Pons (tissue), 1 donor: Measurements from ENCODE around the gene TSHZ3.

Experiments used
- DNase-seq: peaks from one replicate; pipeline ENCODE4 v3.0.0-alpha.2; 2016; ENCODE audit warnings: low spot score

TSHZ3 gene

GRCh38 chr19:31334849-31335624 is 14.2 kb downstream of the TSHZ3 start:
- no peak for DNase-seq

- DNase-seq: no peak
Observed at GRCh38 chr19:31334101-31334848, 15.0 kb downstream of the TSHZ3 start.

GRCh38 chr19:31332096-31332495 is 17.1 kb downstream of the TSHZ3 start:
- no peak for DNase-seq

GRCh38 chr19:31331536-31331935 is 17.7 kb downstream of the TSHZ3 start:
- DNase-seq: no peak

- DNase-seq: no peak
Observed at GRCh38 chr19:31330761-31331160, 18.5 kb downstream of the TSHZ3 start.

GRCh38 chr19:31330237-31330636 is 19.0 kb downstream of the TSHZ3 start:
- DNase-seq: no peak

- no peak for DNase-seq
Observed at GRCh38 chr19:31329819-31330218, 19.4 kb downstream of the TSHZ3 start.

- no peak for DNase-seq
Observed at GRCh38 chr19:31328238-31328637, 21.0 kb downstream of the TSHZ3 start.

GRCh38 chr19:31326329-31327028 is 22.8 kb downstream of the TSHZ3 start:
- no peak for DNase-seq

GRCh38 chr19:31325342-31325741 is 23.9 kb downstream of the TSHZ3 start:
- DNase-seq: no peak

GRCh38 chr19:31319465-31319864 is 29.8 kb downstream of the TSHZ3 start:
- no peak for DNase-seq

GRCh38 chr19:31318790-31319425 is 30.3 kb downstream of the TSHZ3 start:
- DNase-seq: no peak

- DNase-seq: no peak
Observed at GRCh38 chr19:31317570-31317969, 31.7 kb downstream of the TSHZ3 start.

GRCh38 chr19:31317093-31317492 is 32.1 kb downstream of the TSHZ3 start:
- DNase-seq: no peak

- DNase-seq: peak; percentile 14
Observed at GRCh38 chr19:31316201-31316951, 32.9 kb downstream of the TSHZ3 start.

- no peak for DNase-seq
Observed at GRCh38 chr19:31315652-31316051, 33.6 kb downstream of the TSHZ3 start.

GRCh38 chr19:31314849-31315629 is 34.2 kb downstream of the TSHZ3 start:
- DNase-seq: no peak

GRCh38 chr19:31314156-31314555 is 35.1 kb downstream of the TSHZ3 start:
- DNase-seq: no peak

- no peak for DNase-seq
Observed at GRCh38 chr19:31313291-31314030, 35.8 kb downstream of the TSHZ3 start.

- DNase-seq: no peak
Observed at GRCh38 chr19:31312677-31313244, 36.5 kb downstream of the TSHZ3 start.
